NOMO-1 treated with dmso at 0.1 percent for 144 hours (cell line): ENCODE data around the gene EFHC1.
"Not testable (repeated sequence)": the region's sequence is repeated elsewhere in the genome, so short reads cannot be mapped to it uniquely, and the experiment has no call there.

Experiments used
- DNase-seq: peaks from one replicate; lab custom pipeline; 2025; ENCODE audit not compliant: unreplicated experiment; lab: John Stamatoyannopoulos, UW

The EFHC1 gene, protein sequence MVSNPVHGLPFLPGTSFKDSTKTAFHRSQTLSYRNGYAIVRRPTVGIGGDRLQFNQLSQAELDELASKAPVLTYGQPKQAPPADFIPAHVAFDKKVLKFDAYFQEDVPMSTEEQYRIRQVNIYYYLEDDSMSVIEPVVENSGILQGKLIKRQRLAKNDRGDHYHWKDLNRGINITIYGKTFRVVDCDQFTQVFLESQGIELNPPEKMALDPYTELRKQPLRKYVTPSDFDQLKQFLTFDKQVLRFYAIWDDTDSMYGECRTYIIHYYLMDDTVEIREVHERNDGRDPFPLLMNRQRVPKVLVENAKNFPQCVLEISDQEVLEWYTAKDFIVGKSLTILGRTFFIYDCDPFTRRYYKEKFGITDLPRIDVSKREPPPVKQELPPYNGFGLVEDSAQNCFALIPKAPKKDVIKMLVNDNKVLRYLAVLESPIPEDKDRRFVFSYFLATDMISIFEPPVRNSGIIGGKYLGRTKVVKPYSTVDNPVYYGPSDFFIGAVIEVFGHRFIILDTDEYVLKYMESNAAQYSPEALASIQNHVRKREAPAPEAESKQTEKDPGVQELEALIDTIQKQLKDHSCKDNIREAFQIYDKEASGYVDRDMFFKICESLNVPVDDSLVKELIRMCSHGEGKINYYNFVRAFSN

DNA sequence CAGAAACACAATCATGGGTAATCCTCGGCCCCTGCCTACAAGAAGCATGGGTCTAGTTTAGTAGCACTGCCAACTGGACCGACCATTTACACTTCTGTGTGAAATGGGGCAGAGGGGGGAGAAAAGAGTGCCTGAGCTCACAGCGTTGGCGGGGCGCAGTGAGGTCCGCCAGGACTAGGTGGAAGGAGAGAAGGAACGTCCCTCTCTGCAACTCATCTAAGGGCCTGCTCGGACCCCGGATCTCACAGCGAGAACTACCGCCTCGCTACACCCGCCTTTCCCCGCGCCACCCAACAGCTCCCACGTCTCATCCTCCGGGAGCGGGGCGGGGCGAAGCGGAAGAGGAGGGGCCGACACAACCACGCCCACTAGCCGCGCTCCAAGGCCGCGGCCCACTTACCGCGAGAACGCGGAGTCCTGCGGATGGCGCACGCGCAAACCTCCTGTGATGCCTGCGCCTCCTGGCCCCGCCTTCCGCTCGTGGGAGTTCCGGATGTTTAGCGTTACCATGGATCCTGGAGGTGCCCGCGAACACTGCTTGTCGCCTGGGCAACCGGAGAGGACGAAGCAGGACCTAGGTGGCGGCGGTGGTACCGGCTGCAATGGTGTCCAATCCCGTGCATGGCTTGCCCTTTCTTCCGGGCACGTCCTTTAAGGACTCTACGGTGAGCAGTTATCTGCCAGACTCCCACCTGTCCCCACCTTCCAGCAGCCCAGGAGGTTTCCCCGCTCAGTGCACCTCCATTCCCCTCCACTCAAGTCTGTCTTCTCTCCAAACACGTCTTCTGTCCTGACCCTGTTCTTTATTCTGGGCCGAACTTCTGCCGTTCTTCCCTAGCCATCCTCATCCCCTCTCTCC lies at the start of gene EFHC1:
Gene EFHC1, plus strand, starts transcription at position 534 of the 859 bp plus-strand sequence. Its CDS starts 69 bp downstream, at position 603.
- peak; percentile 92 for DNase-seq

GRCh38 chr6:52371656-52372191 lies 48.4 kb upstream of the EFHC1 start:
- no peak for DNase-seq

- DNase-seq = no peak
Observed at GRCh38 chr6:52373151-52373690, 46.9 kb upstream of the EFHC1 start.

DNA sequence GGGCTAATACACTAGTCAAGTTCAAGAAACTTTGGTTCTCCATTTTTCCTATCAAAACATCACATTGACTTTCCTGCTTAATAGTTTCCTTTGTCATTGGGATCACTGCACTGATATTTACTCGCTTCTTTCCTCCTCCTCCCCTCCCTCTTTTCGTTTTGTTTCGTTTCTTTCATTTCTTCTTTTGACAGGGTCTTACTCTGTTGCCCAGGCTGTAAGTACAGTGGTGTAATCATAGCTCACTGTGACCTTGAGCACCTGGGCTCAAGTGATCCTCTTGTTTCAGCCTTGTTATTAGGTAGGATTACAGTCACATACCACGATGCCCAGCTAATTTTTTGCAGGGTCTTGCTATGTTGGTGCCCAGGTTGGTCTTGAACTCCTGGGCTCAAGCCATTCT lies 45.9 kb upstream of the EFHC1 start:
- DNase-seq = no peak

- DNase-seq = no peak
Observed at GRCh38 chr6:52375780-52376556, 44.2 kb upstream of the EFHC1 start.

DNA sequence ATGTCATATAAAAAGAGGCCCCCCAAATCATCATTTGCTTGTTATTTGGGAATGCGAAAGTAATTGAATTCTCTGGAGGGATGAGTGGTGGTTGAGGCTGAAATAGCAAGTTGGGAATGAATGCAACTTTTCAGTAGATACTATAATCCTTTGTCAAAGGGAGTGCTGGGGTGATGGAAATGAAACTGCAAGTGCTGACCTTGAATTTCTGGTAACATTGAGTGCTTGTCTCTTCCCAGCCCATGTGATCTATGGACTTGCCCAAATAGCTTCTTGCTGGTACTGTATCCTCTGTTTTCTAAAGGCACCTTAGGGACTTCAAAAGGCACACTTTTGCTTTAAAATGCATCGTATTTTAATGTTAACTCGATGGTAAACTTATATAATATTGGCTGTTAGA lies 43.4 kb upstream of the EFHC1 start:
- DNase-seq = no peak

GRCh38 chr6:52377538-52378221 lies 42.5 kb upstream of the EFHC1 start:
- peak; percentile 15 for DNase-seq

GRCh38 chr6:52381249-52381648 lies 38.9 kb upstream of the EFHC1 start:
- no peak for DNase-seq

DNA sequence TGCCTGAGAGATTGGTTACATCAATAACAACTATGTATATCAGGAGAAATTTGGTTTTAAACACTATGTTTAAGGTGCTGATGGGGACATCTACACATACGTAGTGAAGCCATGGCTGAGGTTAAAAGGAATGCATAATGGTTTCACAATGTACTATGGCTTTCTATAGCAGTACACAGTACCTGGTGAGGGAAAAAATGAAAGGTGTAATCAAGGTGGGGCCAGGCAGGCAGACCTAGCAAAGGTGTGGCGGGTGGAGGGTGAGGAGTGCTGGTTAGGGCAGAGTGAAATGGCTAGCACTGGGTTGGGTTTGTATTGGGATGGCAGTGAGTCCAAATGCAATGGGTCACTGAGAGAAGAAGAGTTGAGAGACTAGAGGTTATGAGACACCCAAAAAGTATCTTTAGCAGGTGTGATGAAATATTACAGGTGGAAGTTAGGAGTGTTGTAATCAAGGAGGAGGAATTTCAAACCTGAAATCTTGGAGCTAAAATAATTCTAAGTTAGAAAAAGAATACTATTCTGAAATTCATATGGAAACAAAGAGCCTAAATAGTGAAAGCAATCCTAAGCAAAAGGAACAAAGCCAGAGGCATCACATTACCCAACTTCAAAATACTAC lies 35.9 kb upstream of the EFHC1 start:
- DNase-seq = no peak

GRCh38 chr6:52385074-52385473 lies 35.1 kb upstream of the EFHC1 start:
- no peak for DNase-seq

- not testable (repeated sequence) for DNase-seq
Observed at GRCh38 chr6:52388119-52388518, 32.0 kb upstream of the EFHC1 start.

DNA sequence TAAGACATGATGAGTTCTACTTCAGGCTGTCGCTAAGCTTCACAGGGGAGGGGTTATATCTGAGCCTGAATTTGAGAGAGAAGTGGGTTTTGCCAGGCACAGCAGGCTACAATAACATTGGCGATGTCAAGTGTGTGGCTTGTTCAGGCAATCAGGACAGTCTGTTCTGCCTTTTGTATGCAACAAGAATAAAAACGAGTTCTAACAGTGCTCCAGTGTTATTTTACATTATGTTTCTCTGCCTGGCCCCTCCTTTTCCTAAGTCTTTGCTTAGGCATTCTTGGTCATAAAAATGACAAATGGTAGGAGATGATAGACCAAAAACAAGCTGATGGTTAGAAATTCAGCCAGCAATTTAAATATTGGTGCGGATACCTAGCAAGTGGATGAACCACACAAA lies 31.4 kb upstream of the EFHC1 start:
- no peak for DNase-seq

GRCh38 chr6:52389264-52389625 lies 30.9 kb upstream of the EFHC1 start:
- no peak for DNase-seq

DNA sequence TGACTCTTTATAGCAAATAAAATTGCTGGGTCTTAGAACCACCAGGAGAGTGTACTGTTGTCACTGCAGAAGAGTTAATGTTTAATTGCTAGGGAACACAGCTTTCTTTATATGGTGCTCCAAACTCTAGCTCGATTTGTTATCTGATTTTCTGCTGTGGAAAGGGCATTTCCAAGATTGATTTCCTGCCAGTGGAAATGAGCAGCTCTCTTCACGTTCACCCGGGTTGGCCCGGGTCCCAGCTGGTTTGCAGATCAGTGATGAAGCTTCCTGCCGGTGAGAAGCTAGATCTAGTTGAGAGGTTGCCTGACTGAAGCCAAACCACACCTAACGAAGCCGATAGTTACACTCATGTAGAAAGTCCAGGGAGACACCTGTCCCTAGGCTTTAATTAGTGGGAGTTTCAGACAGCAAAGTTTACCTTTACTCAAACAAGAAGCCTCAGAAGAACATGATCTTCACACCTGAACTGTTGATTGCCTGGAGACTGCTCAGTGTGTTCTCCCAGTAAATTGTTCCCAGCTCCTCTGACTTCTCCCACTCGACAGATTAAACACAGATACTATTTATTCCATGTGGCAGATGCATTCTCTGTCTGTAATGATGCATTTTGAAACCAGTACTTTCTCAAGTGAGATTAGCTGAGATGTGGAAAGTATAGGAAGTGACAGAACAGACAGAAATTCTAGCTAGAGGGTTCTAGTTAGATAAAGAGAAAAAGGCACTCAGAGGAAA lies 30.3 kb upstream of the EFHC1 start:
- DNase-seq = peak; percentile 50

GRCh38 chr6:52390361-52390727 lies 29.8 kb upstream of the EFHC1 start:
- peak; percentile 75 for DNase-seq

- no peak for DNase-seq
Observed at GRCh38 chr6:52391599-52391998, 28.5 kb upstream of the EFHC1 start.

- no peak for DNase-seq
Observed at GRCh38 chr6:52392944-52393343, 27.2 kb upstream of the EFHC1 start.

- DNase-seq = no peak
Observed at GRCh38 chr6:52393780-52394179, 26.4 kb upstream of the EFHC1 start.

DNA sequence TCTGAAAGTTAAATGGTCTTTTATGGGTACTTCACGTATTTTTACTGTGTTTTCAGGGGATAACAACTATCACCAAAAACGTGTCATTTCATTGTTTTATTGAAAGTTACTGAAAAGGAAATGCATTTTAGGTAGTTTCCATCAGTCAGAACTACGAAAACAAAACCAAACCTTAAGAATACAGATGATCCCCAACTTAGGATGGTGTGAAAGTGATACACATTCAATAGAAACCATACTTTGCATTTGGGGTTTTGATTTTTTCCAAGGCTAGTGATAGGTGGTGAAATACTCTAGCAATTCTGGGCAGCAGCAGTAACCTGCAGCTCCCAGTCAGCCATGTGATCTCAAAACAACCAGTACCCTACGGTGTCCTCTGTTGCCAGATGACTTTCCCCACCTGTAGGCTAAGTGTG lies 25.9 kb upstream of the EFHC1 start:
- DNase-seq = no peak
